ENCODE results near the gene OXNAD1. TPM values are rescaled to one million over a fixed set of nuclear protein-coding genes. Genes with fewer than 3 reads are reported as not detected.

The OXNAD1 gene
- total RNA-seq, 1 experiment from 2014 or later: 23.7 TPM

GRCh38 chr3:16335772-16336645, 71.0 kb downstream of the OXNAD1 start:
- H3K9ac ChIP-seq (ENCODE audit: extremely low read depth, insufficient read length, low read length): no peak overlapping the region
- no peaks in the 10 kb centered on the region for H3K23me2 ChIP-seq (ENCODE audit: insufficient read length, low read depth, low read length, poor library complexity, severe bottlenecking)
- Mint-ChIP-seq H3K36me3 (ENCODE audit: insufficient read depth in 1 of 3, low read depth in 3 of 3) (peaks cover 28 to 40% (median 38%) of the 10 kb centered on the region in 3 experiments), H3K27ac (peak overlapping the region in 2 of 3 experiments; percentile 12 to 49; a peak in 1 of 7 replicates), H3K4me1 (peaks cover 0 to 6% of the 10 kb centered on the region in 2 experiments; a peak in 3 of 4 replicates), H3K4me3 (no peak overlapping the region), H3K27me3 (ENCODE audit: low read depth) (no peaks in the 10 kb centered on the region), H3K9me3 (peaks cover 13% of the 10 kb centered on the region in 2 experiments)
- no CpG with 5 or more reads among the region's 14 CpGs for WGBS (ENCODE audit: extremely low coverage, insufficient read length, low lambda C conversion rate)
- H3K79me2 ChIP-seq (ENCODE audit: insufficient read depth, low read length): no peaks in the 10 kb centered on the region
- no peaks in the 10 kb centered on the region for H4K20me1 ChIP-seq (ENCODE audit: control insufficient read depth, insufficient read depth, insufficient read length)
- H3T11ph ChIP-seq (ENCODE audit: low read length): no peak overlapping the region
- no peak overlapping the region for H2BK15ac ChIP-seq (ENCODE audit: low read depth, low read length)
- no peaks in the 10 kb centered on the region for H3K79me1 ChIP-seq (ENCODE audit: insufficient read depth, low read depth, low read length, poor library complexity, severe bottlenecking)
- H3K18ac ChIP-seq (ENCODE audit: insufficient read length, low read depth, low read length): no peak overlapping the region
- no peak overlapping the region for H3K14ac ChIP-seq (ENCODE audit: insufficient read depth, low read length)
- no peak overlapping the region for H3K56ac ChIP-seq (ENCODE audit: insufficient read length, low read depth, low read length)
- H3K27me3 ChIP-seq (ENCODE audit: insufficient read depth, low read length): no peaks in the 10 kb centered on the region
- no peak for TF ChIP-seq CTCF (conservative IDR thresholded peaks at IDR 0.05)
- H3K4ac ChIP-seq (ENCODE audit: low read depth, low read length): no peak overlapping the region
- DNase-seq: no peak
- H2BK120ac ChIP-seq (ENCODE audit: low read depth, low read length, poor library complexity, severe bottlenecking): no peak overlapping the region
- H4K91ac ChIP-seq (ENCODE audit: insufficient read length, low read depth, low read length): no peak overlapping the region
- no peak overlapping the region for H2BK12ac ChIP-seq (ENCODE audit: insufficient read length, low read depth, low read length)
- no peak overlapping the region for H2AFZ ChIP-seq (ENCODE audit: low read length)
- H2BK5ac ChIP-seq (ENCODE audit: insufficient read length, low read length): no peak overlapping the region
- H3K4me1 ChIP-seq (ENCODE audit: insufficient read depth, low read length): peaks cover 3% of the 10 kb centered on the region; the same call in 1 of the 2 replicates
- no peak overlapping the region for H3K23ac ChIP-seq (ENCODE audit: insufficient read length, low read depth, low read length)
- H2AK5ac ChIP-seq (ENCODE audit: insufficient read length, low read length): no peak overlapping the region
- no peak overlapping the region for H4K8ac ChIP-seq (replicated peaks; ENCODE audit: insufficient read length, low read depth, low read length)
- H3K9me3 ChIP-seq (ENCODE audit: control insufficient read depth, low read depth, low read length): no peaks in the 10 kb centered on the region
- no peak overlapping the region for H3K27ac ChIP-seq (ENCODE audit: insufficient read length, low read depth, low read length)
- no peak overlapping the region for H4K5ac ChIP-seq (ENCODE audit: insufficient read length, low read depth, low read length)
- H3K4me2 ChIP-seq (ENCODE audit: insufficient read depth, insufficient read length, low read length): no peak overlapping the region
- no peak overlapping the region for H2BK20ac ChIP-seq (ENCODE audit: low read depth, low read length, poor library complexity, severe bottlenecking)
